ENCODE measurements around the gene ADAM12.

DNA sequence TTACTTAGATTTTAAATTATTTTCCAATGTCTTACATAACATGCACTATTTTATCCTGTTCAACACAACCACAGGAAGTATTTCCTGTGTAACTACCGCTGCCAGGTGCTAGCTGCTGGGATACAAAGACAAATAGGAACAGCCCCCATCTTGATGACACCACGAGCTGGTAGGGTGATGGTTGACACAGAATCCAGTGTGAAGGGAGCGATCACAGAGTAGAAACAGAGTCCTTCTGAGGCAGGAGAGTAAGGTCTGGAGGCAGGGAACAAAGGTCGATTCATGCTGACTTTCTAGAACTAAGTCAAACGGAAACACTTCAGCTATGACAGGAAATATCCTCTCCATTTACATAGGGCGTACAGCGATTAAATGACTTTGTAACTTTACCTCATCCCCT, 232.3 kb downstream of the ADAM12 start:
- no peak for TF ChIP-seq YY1 (IDR thresholded peaks at IDR 0.05; ENCODE audit: insufficient read depth, insufficient read length)
- no peak for TF ChIP-seq ZNF274 (IDR thresholded peaks at IDR 0.05; ENCODE audit: low read depth, low read length)

All from NT2/D1 (cell line).